HG03378 (cell line): ENCODE measurements around the gene CADM1.

ENCODE experiments used
- ATAC-seq: cut with Tn5 transposase; IDR thresholded peaks from one replicate; pipeline ENCODE4 v1.9.1; 2021; ENCODE audit warnings: mild to moderate bottlenecking, moderate library complexity; ENCODE audit not compliant: unreplicated experiment

The CADM1 gene

GRCh38 chr11:115290893-115291292 is 213.3 kb downstream of the CADM1 start:
- ATAC-seq: no peak

- ATAC-seq: no peak
These were observed 213.7 kb downstream of the CADM1 start for GRCh38 chr11:115290479-115290878.

GRCh38 chr11:115287266-115287665 is 216.9 kb downstream of the CADM1 start:
- ATAC-seq: no peak

- no peak for ATAC-seq
These were observed 217.6 kb downstream of the CADM1 start for GRCh38 chr11:115286614-115287013.

- ATAC-seq: no peak
These were observed 219.4 kb downstream of the CADM1 start for GRCh38 chr11:115284773-115285172.

- ATAC-seq: no peak
These were observed 221.3 kb downstream of the CADM1 start for GRCh38 chr11:115282923-115283322.

GRCh38 chr11:115280775-115281174 is 223.4 kb downstream of the CADM1 start:
- no peak for ATAC-seq

GRCh38 chr11:115279813-115280761 is 224.1 kb downstream of the CADM1 start:
- no peak for ATAC-seq

GRCh38 chr11:115276799-115277198 is 227.4 kb downstream of the CADM1 start:
- ATAC-seq: no peak

GRCh38 chr11:115276191-115276590 is 228.0 kb downstream of the CADM1 start:
- ATAC-seq: no peak

GRCh38 chr11:115275045-115275444 is 229.2 kb downstream of the CADM1 start:
- no peak for ATAC-seq

- no peak for ATAC-seq
These were observed 231.3 kb downstream of the CADM1 start for GRCh38 chr11:115272925-115273324.

GRCh38 chr11:115271643-115272042 is 232.6 kb downstream of the CADM1 start:
- ATAC-seq: no peak

- ATAC-seq: no peak
These were observed 234.8 kb downstream of the CADM1 start for GRCh38 chr11:115269191-115269950.

- no peak for ATAC-seq
These were observed 236.3 kb downstream of the CADM1 start for GRCh38 chr11:115267871-115268270.

GRCh38 chr11:115267238-115267781 is 236.9 kb downstream of the CADM1 start:
- ATAC-seq: no peak

- no peak for ATAC-seq
These were observed 238.1 kb downstream of the CADM1 start for GRCh38 chr11:115266066-115266639.

- ATAC-seq: no peak
These were observed 240.2 kb downstream of the CADM1 start for GRCh38 chr11:115263799-115264656.

- no peak for ATAC-seq
These were observed 246.0 kb downstream of the CADM1 start for GRCh38 chr11:115258216-115258615.

- no peak for ATAC-seq
These were observed 246.5 kb downstream of the CADM1 start for GRCh38 chr11:115257678-115258077.
